ENCODE data around the gene KMT5C. TPM values are rescaled to one million over a fixed set of nuclear protein-coding genes. Genes with fewer than 3 reads are reported as not detected.

Gene KMT5C
- total and polyA plus RNA-seq, 2 donors: 9.3 to 10.2 TPM

Other genes starting within 250 kb of the KMT5C start
- gene PPP1R12C, start 222.2 kb upstream of the KMT5C start, total RNA-seq: 24.8 TPM
- gene PPP1R12C, start 222.2 kb upstream of the KMT5C start, polyA plus RNA-seq: 219 TPM
- gene TNNT1, start 190.7 kb upstream of the KMT5C start, total RNA-seq: 47.2 TPM
- gene TNNT1, start 190.7 kb upstream of the KMT5C start, polyA plus RNA-seq: not detected
- gene TNNI3, start 182.1 kb upstream of the KMT5C start, total RNA-seq: not detected
- gene TNNI3, start 182.1 kb upstream of the KMT5C start, polyA plus RNA-seq: not detected
- gene DNAAF3, start 173.3 kb upstream of the KMT5C start, total RNA-seq: 0.37 TPM
- gene DNAAF3, start 173.3 kb upstream of the KMT5C start, polyA plus RNA-seq: 0.62 TPM
- 0.74 TPM for gene SYT5, start 159.6 kb upstream of the KMT5C start, total RNA-seq
- 0.77 TPM for gene SYT5, start 159.6 kb upstream of the KMT5C start, polyA plus RNA-seq
- gene PTPRH, start 130.4 kb upstream of the KMT5C start, total RNA-seq: 3.6 TPM
- gene PTPRH, start 130.4 kb upstream of the KMT5C start, polyA plus RNA-seq: 1.6 TPM
- 0.79 TPM for gene TMEM86B, start 111.1 kb upstream of the KMT5C start, total RNA-seq
- gene TMEM86B, start 111.1 kb upstream of the KMT5C start, polyA plus RNA-seq: 4.5 TPM
- 14.5 TPM for gene PPP6R1, start 80.9 kb upstream of the KMT5C start, total RNA-seq
- gene PPP6R1, start 80.9 kb upstream of the KMT5C start, polyA plus RNA-seq: 43.1 TPM
- gene HSPBP1, start 59.8 kb upstream of the KMT5C start, total RNA-seq: 6.5 TPM
- gene HSPBP1, start 59.8 kb upstream of the KMT5C start, polyA plus RNA-seq: 56.3 TPM
- gene BRSK1, start 55.9 kb upstream of the KMT5C start, total RNA-seq: 9.7 TPM
- 8.8 TPM for gene BRSK1, start 55.9 kb upstream of the KMT5C start, polyA plus RNA-seq
- 0.48 TPM for gene TMEM150B, start 14.5 kb upstream of the KMT5C start, total RNA-seq
- 1.7 TPM for gene TMEM150B, start 14.5 kb upstream of the KMT5C start, polyA plus RNA-seq
- not detected for gene COX6B2, start 14.8 kb downstream of the KMT5C start, total RNA-seq
- gene COX6B2, start 14.8 kb downstream of the KMT5C start, polyA plus RNA-seq: 0.39 TPM
- gene GARIN5B, start 23.4 kb downstream of the KMT5C start, total RNA-seq: not detected
- gene GARIN5B, start 23.4 kb downstream of the KMT5C start, polyA plus RNA-seq: not detected
- 0.42 TPM for gene IL11, start 30.6 kb downstream of the KMT5C start, total RNA-seq
- 0.53 TPM for gene IL11, start 30.6 kb downstream of the KMT5C start, polyA plus RNA-seq
- gene TMEM190, start 37.0 kb downstream of the KMT5C start, total RNA-seq: not detected
- gene TMEM190, start 37.0 kb downstream of the KMT5C start, polyA plus RNA-seq: not detected
- gene TMEM238, start 44.4 kb downstream of the KMT5C start, total RNA-seq: not detected
- 0.43 TPM for gene TMEM238, start 44.4 kb downstream of the KMT5C start, polyA plus RNA-seq
- gene RPL28, start 46.1 kb downstream of the KMT5C start, total RNA-seq: 141 TPM
- 1,449 TPM for gene RPL28, start 46.1 kb downstream of the KMT5C start, polyA plus RNA-seq
- 29.9 TPM for gene UBE2S, start 67.9 kb downstream of the KMT5C start, total RNA-seq
- 17.5 TPM for gene UBE2S, start 67.9 kb downstream of the KMT5C start, polyA plus RNA-seq
- 0.16 TPM for gene SHISA7, start 103.4 kb downstream of the KMT5C start, total RNA-seq
- 0.05 TPM for gene SHISA7, start 103.4 kb downstream of the KMT5C start, polyA plus RNA-seq
- gene ISOC2, start 121.8 kb downstream of the KMT5C start, total RNA-seq: 35.1 TPM
- 94.1 TPM for gene ISOC2, start 121.8 kb downstream of the KMT5C start, polyA plus RNA-seq
- not detected for gene C19orf85, start 124.9 kb downstream of the KMT5C start, total RNA-seq
- gene C19orf85, start 124.9 kb downstream of the KMT5C start, polyA plus RNA-seq: 0.51 TPM
- gene ZNF628, start 136.7 kb downstream of the KMT5C start, total RNA-seq: 0.79 TPM
- gene ZNF628, start 136.7 kb downstream of the KMT5C start, polyA plus RNA-seq: 11.9 TPM
- 7.1 TPM for gene NAT14, start 145.3 kb downstream of the KMT5C start, total RNA-seq
- gene NAT14, start 145.3 kb downstream of the KMT5C start, polyA plus RNA-seq: 27.0 TPM
- gene SSC5D, start 148.6 kb downstream of the KMT5C start, total RNA-seq: 24.4 TPM
- gene SSC5D, start 148.6 kb downstream of the KMT5C start, polyA plus RNA-seq: 24.4 TPM
- not detected for gene SBK2, start 197.3 kb downstream of the KMT5C start, total RNA-seq
- not detected for gene SBK2, start 197.3 kb downstream of the KMT5C start, polyA plus RNA-seq
- gene SBK3, start 205.7 kb downstream of the KMT5C start, total RNA-seq: not detected
- 0.72 TPM for gene SBK3, start 205.7 kb downstream of the KMT5C start, polyA plus RNA-seq
- 1.6 TPM for gene ZNF579, start 241.0 kb downstream of the KMT5C start, total RNA-seq
- gene ZNF579, start 241.0 kb downstream of the KMT5C start, polyA plus RNA-seq: 10.8 TPM